Transverse colon (tissue), 4 donors: ENCODE results near the gene CKAP5. TPM values are rescaled to one million over a fixed set of nuclear protein-coding genes. Genes with fewer than 3 reads are reported as not detected.

Experiments used
- DNase-seq: peaks from one replicate; pipeline ENCODE4 v3.0.0-alpha.2; 2019
- H3K27ac ChIP-seq, 4 donors: fragments of 200-600 bp; sonication (generic); 2 replicates each; pipeline ENCODE4 v1.5.1; 2016 to 2018; ENCODE audit warnings: inconsistent platforms in 4 of 4
- H3K27me3 ChIP-seq: fragments of 200-600 bp; sonication (generic); 2 replicates; pipeline ENCODE4 v1.5.1; 2017; ENCODE audit warnings: inconsistent platforms
- H3K36me3 ChIP-seq, 4 donors: fragments of 200-600 bp; sonication (generic); 2 replicates each; pipeline ENCODE4 v1.5.1; 2017 to 2019; ENCODE audit warnings: inconsistent platforms in 4 of 4
- H3K4me1 ChIP-seq, 4 donors: fragments of 200-600 bp; sonication (generic); 2 replicates each; pipeline ENCODE4 v1.5.1; 2017 to 2020; ENCODE audit warnings: inconsistent platforms in 4 of 4
- H3K4me3 ChIP-seq, 4 donors: fragments of 200-600 bp; sonication (generic); 1 replicate in 1 of 4; 2 replicates in 3 of 4; pipeline versions ENCODE4 v1.5.1 to v1.6.1; 2017 to 2019; ENCODE audit warnings: inconsistent platforms in 4 of 4
- H3K9me3 ChIP-seq, 2 donors: fragments of 200-600 bp; sonication (generic); 2 replicates each; pipeline ENCODE4 v1.5.1; 2017 to 2019; ENCODE audit warnings: inconsistent platforms in 2 of 2
- CTCF ChIP-seq, 5 experiments: fragments of 200-600 bp in 3 of 5; fragments of 450-650 bp in 2 of 5; sonication (generic) in 3 of 5; IDR thresholded peaks; 1 replicate in 2 of 5; 2 replicates in 3 of 5; pipeline ENCODE4 v1.5.1; 2016 to 2017; ENCODE audit warnings: antibody characterized with exemption in 5 of 5, inconsistent platforms in 3 of 5, mild to moderate bottlenecking in 2 of 5, moderate library complexity in 1 of 5
- EP300 ChIP-seq: sonication (generic); formaldehyde crosslinking; IDR thresholded peaks from one replicate; pipeline ENCODE4 v1.6.1; 2017; ENCODE audit warnings: antibody characterized with exemption, low read depth
- POLR2A ChIP-seq: fragments of 450-650 bp; IDR thresholded peaks from one replicate; pipeline ENCODE4 v1.6.1; 2016; ENCODE audit warnings: antibody characterized with exemption, mild to moderate bottlenecking, moderate library complexity
- POLR2AphosphoS5 ChIP-seq, 3 donors: sonication (generic); formaldehyde crosslinking; IDR thresholded peaks; one replicate each; pipeline ENCODE4 v1.6.1; 2016; ENCODE audit warnings: antibody characterized with exemption in 3 of 3
- WGBS, 2 donors: methylation state at CpG; one replicate each; pipeline ENCODE4 v1.1.5; 2018; ENCODE audit warnings: low coverage in 1 of 2; 5-methylcytosine and 5-hydroxymethylcytosine counted together
- in situ Hi-C, 4 donors: fragments of 200-750 bp; cut with MboI; loops; one replicate each; pipeline versions ENCODE4 v1.15.0 to v1.15.1; 2017; ENCODE audit warnings: low sequenced_read_pairs in 3 of 4, low pct_ligation_motif_present in 1 of 4, low pct_unique_long_range_greater_than_20kb in 1 of 4
- intact Hi-C: fragments of 100-400 bp; cut with DNase I; formaldehyde crosslinking; loops from one replicate; pipeline ENCODE4 v1.15.1; 2023; ENCODE audit warnings: low total_unique reads
- total RNA-seq, 4 donors: library from RNA; depleted of rRNA; stranded (reverse); fragments of >200 nt; gene quantifications; one replicate each; pipeline ENCODE4 v1.1.0, GENCODE V29; 2016

CKAP5 gene
- total RNA-seq, 4 donors from 2014 or later: 9.7 to 32.2 (median 28.1) TPM

- peaks cover 0 to 7% (median 0%) of the 10 kb centered on the region in 4 donors for H3K4me1 ChIP-seq
- H3K9me3 ChIP-seq: no peaks in the 10 kb centered on the region
- H3K36me3 ChIP-seq: peaks cover 0 to 8% (median 0%) of the 10 kb centered on the region in 4 donors
- H3K27ac ChIP-seq: no peak overlapping the region
- no peak for DNase-seq
- intact Hi-C loops: no loop called here
- TF ChIP-seq EP300 (no peak), CTCF (IDR thresholded peaks at IDR 0.05) (no peak), POLR2AphosphoS5 (IDR thresholded peaks at IDR 0.05) (peak in 1 of 3 donors; percentile 27), POLR2A (no peak)
- 22 to 51% methylated on average over 5 of the region's 5 CpGs for WGBS, 2 donors
- in situ Hi-C loops: no loop called here
- H3K27me3 ChIP-seq: no peaks in the 10 kb centered on the region
- H3K4me3 ChIP-seq: no peak overlapping the region
These were observed 109.5 kb downstream of the CKAP5 start for GRCh38 chr11:46736615-46737014.

- WGBS, 2 donors: 82 to 94% methylated on average over 5 to 7 of the region's 7 CpGs
- intact Hi-C loops: no loop called here
- peaks cover 0 to 7% (median 0%) of the 10 kb centered on the region in 4 donors for H3K4me1 ChIP-seq
- in situ Hi-C loops: no loop called here
- no peaks in the 10 kb centered on the region for H3K9me3 ChIP-seq
- no peak for TF ChIP-seq EP300
- TF ChIP-seq POLR2AphosphoS5 (IDR thresholded peaks at IDR 0.05): no peak
- TF ChIP-seq POLR2A: no peak
- TF ChIP-seq CTCF (IDR thresholded peaks at IDR 0.05): no peak
- DNase-seq: no peak
- no peaks in the 10 kb centered on the region for H3K27me3 ChIP-seq
- H3K36me3 ChIP-seq: peaks cover 0 to 4% (median 0%) of the 10 kb centered on the region in 4 donors
- no peak overlapping the region for H3K27ac ChIP-seq
- H3K4me3 ChIP-seq: no peak overlapping the region
These were observed 109.9 kb downstream of the CKAP5 start for GRCh38 chr11:46736146-46736545.

- 77 to 86% methylated on average over 1 of the region's 1 CpG for WGBS, 2 donors
- Histone ChIP-seq H3K4me1 (peaks cover 0 to 7% (median 0%) of the 10 kb centered on the region in 4 donors), H3K27me3 (no peaks in the 10 kb centered on the region), H3K4me3 (no peak overlapping the region), H3K27ac (no peak overlapping the region), H3K9me3 (no peaks in the 10 kb centered on the region), H3K36me3 (no peaks in the 10 kb centered on the region)
- in situ Hi-C loops (no loop called here), intact Hi-C loops (loop anchor here (5.0 kb wide), 1 partner anchor 439 kb away; no protein-coding TSS in a partner anchor)
- TF ChIP-seq EP300: no peak
- no peak for TF ChIP-seq CTCF (IDR thresholded peaks at IDR 0.05)
- TF ChIP-seq POLR2A: no peak
- TF ChIP-seq POLR2AphosphoS5 (IDR thresholded peaks at IDR 0.05): no peak
- DNase-seq: no peak
These were observed 112.8 kb downstream of the CKAP5 start for GRCh38 chr11:46733234-46733633.

GRCh38 chr11:46731545-46731944 lies 114.5 kb downstream of the CKAP5 start:
- in situ Hi-C loops (no loop called here), intact Hi-C loops (loop anchor here (5.0 kb wide), 1 partner anchor 441 kb away; no protein-coding TSS in a partner anchor)
- Histone ChIP-seq H3K27me3 (no peaks in the 10 kb centered on the region), H3K9me3 (no peaks in the 10 kb centered on the region), H3K36me3 (no peaks in the 10 kb centered on the region), H3K4me1 (peaks cover 0 to 3% (median 0%) of the 10 kb centered on the region in 4 donors), H3K27ac (no peak overlapping the region), H3K4me3 (no peak overlapping the region)
- DNase-seq: no peak
- WGBS, 2 donors: 84 to 87% methylated on average over 4 of the region's 4 CpGs
- no peak for TF ChIP-seq CTCF (IDR thresholded peaks at IDR 0.05)
- no peak for TF ChIP-seq EP300
- no peak for TF ChIP-seq POLR2AphosphoS5 (IDR thresholded peaks at IDR 0.05)
- no peak for TF ChIP-seq POLR2A
